SK-N-SH treated with all-trans-retinoic acid at 6 μM for 48 hours (cell line): ENCODE results near the gene TMEM132C.

Source experiments
- ATAC-seq: fragments of 200-7000 bp; cut with Tn5 transposase; 3 replicates; pipeline ENCODE4 v1.9.1; 2020; ENCODE audit warnings: mild to moderate bottlenecking, moderate library complexity
- BACH2 ChIP-seq: fragments of 250-450 bp; sonication (Bioruptor Pico); IDR thresholded peaks from 2 replicates; pipeline ENCODE4 v1.9.0; 2021; ENCODE audit warnings: mild to moderate bottlenecking, borderline replicate concordance
- GLIS3 ChIP-seq: fragments of 250-450 bp; sonication (Bioruptor Pico); IDR thresholded peaks from 2 replicates; pipeline ENCODE4 v1.5.0; 2020; ENCODE audit warnings: mild to moderate bottlenecking, moderate library complexity
- ISL1 ChIP-seq: fragments of 250-450 bp; sonication (Bioruptor Pico); IDR thresholded peaks from 2 replicates; pipeline ENCODE4 v2.1.2; 2022; ENCODE audit warnings: mild to moderate bottlenecking, moderate library complexity
- OSR1 ChIP-seq: fragments of 250-450 bp; sonication (Bioruptor Pico); IDR thresholded peaks from 2 replicates; pipeline ENCODE4 v1.8.0; 2022; ENCODE audit warnings: moderate library complexity, mild to moderate bottlenecking, inconsistent platforms
- PPARA ChIP-seq: fragments of 250-450 bp; sonication (Bioruptor Pico); IDR thresholded peaks from 2 replicates; pipeline ENCODE4 v1.5.0; 2020; ENCODE audit warnings: mild to moderate bottlenecking, borderline replicate concordance
- RARB ChIP-seq: fragments of 250-450 bp; sonication (Bioruptor Pico); IDR thresholded peaks from 2 replicates; pipeline ENCODE4 v1.8.0; 2021; ENCODE audit warnings: mild to moderate bottlenecking, moderate library complexity
- SNAI2 ChIP-seq: fragments of 250-450 bp; sonication (Bioruptor Pico); IDR thresholded peaks from 2 replicates; pipeline ENCODE4 v1.5.0; 2020; ENCODE audit warnings: mild to moderate bottlenecking, moderate library complexity
- TCF4 ChIP-seq: fragments of 250-450 bp; sonication (Bioruptor Pico); IDR thresholded peaks from 2 replicates; pipeline ENCODE4 v1.8.0; 2021; ENCODE audit warnings: mild to moderate bottlenecking, moderate library complexity, borderline replicate concordance
- TOX ChIP-seq: fragments of 250-450 bp; sonication (Bioruptor Pico); IDR thresholded peaks from 2 replicates; pipeline ENCODE4 v1.8.0; 2021; ENCODE audit warnings: mild to moderate bottlenecking, moderate library complexity, borderline replicate concordance
- ZC3H10 ChIP-seq: fragments of 250-450 bp; sonication (Bioruptor Pico); IDR thresholded peaks from 2 replicates; pipeline ENCODE4 v1.5.1; 2021; ENCODE audit warnings: mild to moderate bottlenecking, moderate library complexity
- ZFP3 ChIP-seq: fragments of 250-450 bp; sonication (Bioruptor Pico); IDR thresholded peaks from 2 replicates; pipeline ENCODE4 v1.5.0; 2020; ENCODE audit warnings: mild to moderate bottlenecking, moderate library complexity
- ZFP30 ChIP-seq: fragments of 450-650 bp; formaldehyde crosslinking; IDR thresholded peaks from 2 replicates; pipeline ENCODE4 v1.5.0; 2022; ENCODE audit warnings: mild to moderate bottlenecking, moderate library complexity
- ZNF565 ChIP-seq: fragments of 450-650 bp; formaldehyde crosslinking; conservative IDR thresholded peaks from 2 replicates; pipeline ENCODE4 v1.5.0; 2020; ENCODE audit warnings: low read depth, mild to moderate bottlenecking, moderate library complexity
- ZNF70 ChIP-seq: fragments of 450-650 bp; formaldehyde crosslinking; IDR thresholded peaks from 2 replicates; pipeline ENCODE4 v1.5.0; 2020; ENCODE audit warnings: mild to moderate bottlenecking, moderate library complexity
- ZNF8 ChIP-seq: fragments of 450-650 bp; formaldehyde crosslinking; IDR thresholded peaks from 2 replicates; pipeline ENCODE4 v1.5.0; 2020; ENCODE audit warnings: mild to moderate bottlenecking, moderate library complexity
- TF ChIP-seq, protein P1 (sequence below): fragments of 250-450 bp; sonication (Bioruptor Pico); IDR thresholded peaks from 2 replicates; pipeline ENCODE4 v1.5.1; 2020; ENCODE audit warnings: low read depth, mild to moderate bottlenecking, moderate library complexity
- TF ChIP-seq, protein P2 (sequence below): fragments of 250-450 bp; sonication (Bioruptor Pico); IDR thresholded peaks from 2 replicates; pipeline ENCODE4 v1.8.0; 2020; ENCODE audit warnings: mild to moderate bottlenecking, moderate library complexity, borderline replicate concordance
- TF ChIP-seq, protein P3 (sequence below): fragments of 250-450 bp; sonication (Bioruptor Pico); IDR thresholded peaks from 2 replicates; pipeline ENCODE4 v1.8.0; 2021; ENCODE audit warnings: low read depth, mild to moderate bottlenecking, moderate library complexity, borderline replicate concordance

TMEM132C gene

DNA sequence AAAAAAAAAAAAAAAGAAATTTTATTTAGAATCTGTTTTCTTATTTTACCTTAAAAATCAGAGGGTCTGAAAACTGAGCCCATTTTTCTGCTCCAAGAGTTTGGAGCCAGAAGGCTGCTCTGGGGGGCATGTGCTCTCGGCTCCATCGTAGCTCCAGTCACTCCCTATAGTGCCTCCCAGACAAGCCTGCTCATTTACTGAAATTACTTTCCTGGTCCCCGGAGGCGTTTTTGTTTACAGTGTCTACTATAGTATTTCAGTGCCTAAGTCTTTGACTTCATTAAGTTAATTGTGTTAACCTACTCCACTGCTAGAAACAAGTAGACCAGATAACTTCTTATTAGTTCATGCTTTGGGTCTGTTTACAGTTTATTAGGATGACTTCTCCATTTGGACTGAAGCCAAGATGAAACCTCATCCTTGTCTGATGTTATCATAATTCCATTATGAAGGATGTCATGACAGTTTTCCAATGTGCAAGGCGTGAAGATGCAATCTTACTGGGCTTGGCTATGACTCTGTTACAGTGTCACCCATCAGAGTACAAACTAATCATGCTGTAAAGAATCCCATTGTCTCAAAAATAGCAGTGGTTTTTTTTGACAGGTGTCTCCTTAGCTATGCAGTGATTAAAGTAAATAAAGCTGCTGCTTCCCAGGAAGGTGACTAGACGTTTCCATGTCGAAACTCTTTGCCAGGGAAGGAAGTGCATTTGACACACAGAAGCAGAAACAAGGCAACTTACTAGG, 182.3 kb downstream of the TMEM132C start:
- TF ChIP-seq, protein P1, sequence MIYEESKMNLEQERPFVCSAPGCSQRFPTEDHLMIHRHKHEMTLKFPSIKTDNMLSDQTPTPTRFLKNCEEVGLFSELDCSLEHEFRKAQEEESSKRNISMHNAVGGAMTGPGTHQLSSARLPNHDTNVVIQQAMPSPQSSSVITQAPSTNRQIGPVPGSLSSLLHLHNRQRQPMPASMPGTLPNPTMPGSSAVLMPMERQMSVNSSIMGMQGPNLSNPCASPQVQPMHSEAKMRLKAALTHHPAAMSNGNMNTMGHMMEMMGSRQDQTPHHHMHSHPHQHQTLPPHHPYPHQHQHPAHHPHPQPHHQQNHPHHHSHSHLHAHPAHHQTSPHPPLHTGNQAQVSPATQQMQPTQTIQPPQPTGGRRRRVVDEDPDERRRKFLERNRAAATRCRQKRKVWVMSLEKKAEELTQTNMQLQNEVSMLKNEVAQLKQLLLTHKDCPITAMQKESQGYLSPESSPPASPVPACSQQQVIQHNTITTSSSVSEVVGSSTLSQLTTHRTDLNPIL (CRISPR knock-in tag): no peak
- TF ChIP-seq ISL1 (CRISPR knock-in tag): no peak
- TF ChIP-seq SNAI2: no peak
- TF ChIP-seq ZNF70 (CRISPR knock-in tag): no peak
- no peak for TF ChIP-seq ZC3H10
- no peak for TF ChIP-seq ZFP3
- TF ChIP-seq GLIS3 (CRISPR knock-in tag): no peak
- TF ChIP-seq TOX (CRISPR knock-in tag): no peak
- TF ChIP-seq TCF4 (CRISPR knock-in tag): no peak
- TF ChIP-seq BACH2 (CRISPR knock-in tag): no peak
- TF ChIP-seq PPARA (CRISPR knock-in tag): no peak
- TF ChIP-seq, protein P2, sequence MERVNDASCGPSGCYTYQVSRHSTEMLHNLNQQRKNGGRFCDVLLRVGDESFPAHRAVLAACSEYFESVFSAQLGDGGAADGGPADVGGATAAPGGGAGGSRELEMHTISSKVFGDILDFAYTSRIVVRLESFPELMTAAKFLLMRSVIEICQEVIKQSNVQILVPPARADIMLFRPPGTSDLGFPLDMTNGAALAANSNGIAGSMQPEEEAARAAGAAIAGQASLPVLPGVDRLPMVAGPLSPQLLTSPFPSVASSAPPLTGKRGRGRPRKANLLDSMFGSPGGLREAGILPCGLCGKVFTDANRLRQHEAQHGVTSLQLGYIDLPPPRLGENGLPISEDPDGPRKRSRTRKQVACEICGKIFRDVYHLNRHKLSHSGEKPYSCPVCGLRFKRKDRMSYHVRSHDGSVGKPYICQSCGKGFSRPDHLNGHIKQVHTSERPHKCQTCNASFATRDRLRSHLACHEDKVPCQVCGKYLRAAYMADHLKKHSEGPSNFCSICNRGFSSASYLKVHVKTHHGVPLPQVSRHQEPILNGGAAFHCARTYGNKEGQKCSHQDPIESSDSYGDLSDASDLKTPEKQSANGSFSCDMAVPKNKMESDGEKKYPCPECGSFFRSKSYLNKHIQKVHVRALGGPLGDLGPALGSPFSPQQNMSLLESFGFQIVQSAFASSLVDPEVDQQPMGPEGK (CRISPR knock-in tag): no peak
- no peak for TF ChIP-seq ZNF565 (CRISPR knock-in tag)
- no peak for TF ChIP-seq RARB (CRISPR knock-in tag)
- ATAC-seq: no peak

DNA sequence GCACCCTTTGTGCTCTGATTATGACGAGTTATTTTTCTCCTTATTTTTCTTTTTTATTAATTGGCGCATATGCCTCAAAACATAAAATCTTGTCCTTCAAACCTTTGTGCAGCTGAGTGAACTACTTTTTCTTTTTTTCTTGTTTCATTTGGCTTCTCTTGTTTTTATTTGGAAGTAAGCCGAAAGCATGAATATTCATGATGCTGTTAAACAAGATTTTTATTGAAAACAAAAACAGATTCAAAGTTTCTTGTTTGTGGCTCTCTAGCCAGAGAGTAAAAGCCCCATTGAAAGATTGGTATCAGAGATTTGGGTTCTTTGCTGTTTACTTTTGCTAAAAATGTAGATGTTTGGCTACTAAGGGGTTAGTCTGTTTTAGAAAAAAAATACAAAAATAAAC, 183.8 kb downstream of the TMEM132C start:
- ATAC-seq: no peak
- TF ChIP-seq ZNF565 (CRISPR knock-in tag) (no peak), BACH2 (CRISPR knock-in tag) (no peak), ZC3H10 (no peak), PPARA (CRISPR knock-in tag) (no peak), ISL1 (CRISPR knock-in tag) (no peak), ZFP30 (CRISPR knock-in tag) (no peak), ZNF70 (CRISPR knock-in tag) (no peak)
- TF ChIP-seq, protein P3, sequence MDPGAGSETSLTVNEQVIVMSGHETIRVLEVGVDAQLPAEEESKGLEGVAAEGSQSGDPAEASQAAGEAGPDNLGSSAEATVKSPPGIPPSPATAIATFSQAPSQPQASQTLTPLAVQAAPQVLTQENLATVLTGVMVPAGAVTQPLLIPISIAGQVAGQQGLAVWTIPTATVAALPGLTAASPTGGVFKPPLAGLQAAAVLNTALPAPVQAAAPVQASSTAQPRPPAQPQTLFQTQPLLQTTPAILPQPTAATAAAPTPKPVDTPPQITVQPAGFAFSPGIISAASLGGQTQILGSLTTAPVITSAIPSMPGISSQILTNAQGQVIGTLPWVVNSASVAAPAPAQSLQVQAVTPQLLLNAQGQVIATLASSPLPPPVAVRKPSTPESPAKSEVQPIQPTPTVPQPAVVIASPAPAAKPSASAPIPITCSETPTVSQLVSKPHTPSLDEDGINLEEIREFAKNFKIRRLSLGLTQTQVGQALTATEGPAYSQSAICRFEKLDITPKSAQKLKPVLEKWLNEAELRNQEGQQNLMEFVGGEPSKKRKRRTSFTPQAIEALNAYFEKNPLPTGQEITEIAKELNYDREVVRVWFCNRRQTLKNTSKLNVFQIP (CRISPR knock-in tag): no peak
- TF ChIP-seq, protein P2 (CRISPR knock-in tag): no peak

DNA sequence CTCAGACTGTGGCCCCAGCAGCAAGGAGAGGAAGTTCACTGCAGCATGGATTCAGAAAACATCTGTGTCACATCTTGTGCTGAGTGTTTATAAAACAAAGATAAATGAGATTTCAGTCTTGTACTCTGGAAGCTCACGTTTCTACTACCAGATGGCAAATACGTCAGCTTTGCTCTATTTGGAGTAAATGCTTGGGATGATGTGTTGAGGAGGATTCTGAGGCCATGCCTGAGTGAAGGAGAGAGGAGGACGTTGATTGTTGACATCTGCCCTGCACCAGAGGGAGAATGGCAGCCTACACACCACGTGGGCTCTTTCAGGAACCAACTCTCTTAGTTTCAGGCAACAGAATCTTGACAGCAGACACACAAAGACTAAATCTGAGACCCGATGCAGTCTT, 188.9 kb downstream of the TMEM132C start:
- TF ChIP-seq, protein P3 (CRISPR knock-in tag): no peak
- no peak for TF ChIP-seq ZNF70 (CRISPR knock-in tag)
- no peak for TF ChIP-seq BACH2 (CRISPR knock-in tag)
- TF ChIP-seq OSR1: no peak
- no peak for TF ChIP-seq ZNF565 (CRISPR knock-in tag)
- no peak for TF ChIP-seq ZFP3
- TF ChIP-seq ZNF8 (CRISPR knock-in tag): no peak
- no peak for TF ChIP-seq PPARA (CRISPR knock-in tag)
- TF ChIP-seq, all 23 proteins: peak for 0
- no peak for ATAC-seq

DNA sequence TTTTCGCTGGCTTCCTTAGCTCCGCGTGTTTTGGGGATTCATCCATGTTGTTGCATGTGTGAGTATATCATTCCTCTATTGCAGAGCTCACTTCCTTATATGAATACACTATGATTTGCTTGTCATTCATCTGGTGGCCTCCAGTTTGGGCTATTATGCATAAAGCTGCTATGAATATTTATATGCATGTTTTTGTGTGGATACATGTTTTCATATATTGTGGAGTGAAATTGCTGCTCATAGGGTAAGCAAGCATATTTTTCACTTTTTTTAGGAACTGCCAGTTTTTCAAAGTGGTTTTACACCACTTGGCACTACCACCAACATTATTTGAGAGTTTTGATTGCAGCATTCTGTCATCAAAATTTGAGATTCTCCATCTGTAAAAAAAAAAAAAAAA, 190.0 kb downstream of the TMEM132C start:
- no peak for TF ChIP-seq PPARA (CRISPR knock-in tag)
- TF ChIP-seq SNAI2: no peak
- TF ChIP-seq ISL1 (CRISPR knock-in tag): no peak
- no peak for TF ChIP-seq ZFP3
- no peak for TF ChIP-seq TCF4 (CRISPR knock-in tag)
- TF ChIP-seq, protein P3 (CRISPR knock-in tag): no peak
- ATAC-seq: no peak
